Thyroid gland (tissue), 4 donors: ENCODE data around the gene ERVMER34-1.

Experiments used
- POLR2A ChIP-seq, 2 donors: fragments of 450-650 bp; IDR thresholded peaks; one replicate each; pipeline ENCODE4 v1.6.1; 2017; ENCODE audit warnings: antibody characterized with exemption in 2 of 2, mild to moderate bottlenecking in 2 of 2, moderate library complexity in 1 of 2
- TF ChIP-seq, protein P1 (sequence below), 6 experiments: fragments of 200-600 bp in 3 of 6; fragments of 450-650 bp in 3 of 6; sonication (generic) in 3 of 6; IDR thresholded peaks; one replicate each; pipeline ENCODE4 v1.5.1; 2016 to 2019; ENCODE audit warnings: antibody characterized with exemption in 6 of 6, mild to moderate bottlenecking in 2 of 6, inconsistent platforms in 1 of 6, moderate library complexity in 1 of 6

DNA sequence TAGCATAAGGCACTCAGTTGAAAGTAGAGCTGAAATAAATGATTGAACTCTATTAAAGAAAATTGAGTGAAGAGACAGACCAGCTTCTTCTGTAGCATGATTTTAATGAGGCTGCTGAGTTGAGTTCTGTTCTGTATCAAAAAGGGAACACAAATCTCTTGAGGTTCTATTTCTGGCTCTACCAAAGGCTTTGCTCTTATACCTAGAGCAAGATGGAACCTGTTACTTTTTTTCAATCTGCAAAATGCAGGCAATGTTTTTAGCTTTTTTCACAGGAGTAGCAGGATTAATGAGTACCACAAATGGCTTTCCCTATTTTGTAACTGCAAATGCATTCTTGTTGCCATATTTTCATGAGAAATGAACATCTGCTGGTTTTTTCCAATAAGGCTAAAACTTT lies 4.2 kb upstream of the ERVMER34-1 start:
- TF ChIP-seq POLR2A (IDR thresholded peaks at IDR 0.05): no peak
- TF ChIP-seq, protein P1, sequence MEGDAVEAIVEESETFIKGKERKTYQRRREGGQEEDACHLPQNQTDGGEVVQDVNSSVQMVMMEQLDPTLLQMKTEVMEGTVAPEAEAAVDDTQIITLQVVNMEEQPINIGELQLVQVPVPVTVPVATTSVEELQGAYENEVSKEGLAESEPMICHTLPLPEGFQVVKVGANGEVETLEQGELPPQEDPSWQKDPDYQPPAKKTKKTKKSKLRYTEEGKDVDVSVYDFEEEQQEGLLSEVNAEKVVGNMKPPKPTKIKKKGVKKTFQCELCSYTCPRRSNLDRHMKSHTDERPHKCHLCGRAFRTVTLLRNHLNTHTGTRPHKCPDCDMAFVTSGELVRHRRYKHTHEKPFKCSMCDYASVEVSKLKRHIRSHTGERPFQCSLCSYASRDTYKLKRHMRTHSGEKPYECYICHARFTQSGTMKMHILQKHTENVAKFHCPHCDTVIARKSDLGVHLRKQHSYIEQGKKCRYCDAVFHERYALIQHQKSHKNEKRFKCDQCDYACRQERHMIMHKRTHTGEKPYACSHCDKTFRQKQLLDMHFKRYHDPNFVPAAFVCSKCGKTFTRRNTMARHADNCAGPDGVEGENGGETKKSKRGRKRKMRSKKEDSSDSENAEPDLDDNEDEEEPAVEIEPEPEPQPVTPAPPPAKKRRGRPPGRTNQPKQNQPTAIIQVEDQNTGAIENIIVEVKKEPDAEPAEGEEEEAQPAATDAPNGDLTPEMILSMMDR (IDR thresholded peaks at IDR 0.05): no peak
